CD14-positive monocyte (primary cell): ENCODE data around the gene CCDC69. TPM values are rescaled to one million over a fixed set of nuclear protein-coding genes. Genes with fewer than 3 reads are reported as not detected.

Source experiments
- DNase-seq, 3 donors: peaks; one replicate each; pipeline ENCODE4 v3.0.0-alpha.2; 2011 to 2022
- H2AFZ ChIP-seq: 2 replicates; pipeline ENCODE4 v1.6.0; 2012; ENCODE audit warnings: mild to moderate bottlenecking, low read depth, low read length, inconsistent platforms; ENCODE audit not compliant: insufficient read depth, poor library complexity, severe bottlenecking
- H3K27ac ChIP-seq, 2 donors: 1 replicate in 1 of 2; 2 replicates in 1 of 2; pipeline ENCODE4 v1.5.1; 2012 to 2013; ENCODE audit warnings: low read length in 2 of 2, control low read depth in 1 of 2, inconsistent platforms in 1 of 2, low read depth in 1 of 2, mild to moderate bottlenecking in 1 of 2
- H3K27me3 ChIP-seq, 2 donors: one replicate each; pipeline versions ENCODE4 v1.6.0 to v1.6.1; 2011 to 2013; ENCODE audit warnings: low read length in 2 of 2; ENCODE audit not compliant: control insufficient read depth in 2 of 2, insufficient read depth in 2 of 2
- H3K36me3 ChIP-seq, 2 donors: replicated peaks in 1 of 2; 1 replicate in 1 of 2; 2 replicates in 1 of 2; pipeline versions ENCODE4 v1.5.1 to v1.6.1; 2012 to 2013; ENCODE audit warnings: low read length in 2 of 2, control low read depth in 1 of 2, inconsistent platforms in 1 of 2, mild to moderate bottlenecking in 1 of 2; ENCODE audit not compliant: insufficient read depth in 2 of 2, control insufficient read depth in 1 of 2
- H3K4me1 ChIP-seq, 2 donors: 1 replicate in 1 of 2; 2 replicates in 1 of 2; pipeline versions ENCODE4 v1.5.1 to v1.6.1; 2012 to 2013; ENCODE audit warnings: low read length in 2 of 2, control low read depth in 1 of 2, inconsistent platforms in 1 of 2, mild to moderate bottlenecking in 1 of 2, moderate library complexity in 1 of 2; ENCODE audit not compliant: insufficient read depth in 2 of 2, control insufficient read depth in 1 of 2
- H3K4me2 ChIP-seq: replicated peaks from 2 replicates; pipeline ENCODE3; 2012; ENCODE audit warnings: low read length, moderate library complexity, mild to moderate bottlenecking; ENCODE audit not compliant: poor library complexity, severe bottlenecking; ENCODE audit errors: extremely low read depth
- H3K4me3 ChIP-seq, 3 experiments: fragments of 200-600 bp in 1 of 3; sonication (generic) in 1 of 3; replicated peaks in 1 of 3; 1 replicate in 2 of 3; 2 replicates in 1 of 3; pipeline ENCODE4 v1.5.1; 2011 to 2013; ENCODE audit warnings: low read length in 3 of 3, mild to moderate bottlenecking in 3 of 3, control low read depth in 2 of 3, low read depth in 2 of 3, inconsistent platforms in 1 of 3, moderate library complexity in 1 of 3
- H3K79me2 ChIP-seq: 2 replicates; pipeline ENCODE4 v1.6.0; 2012; ENCODE audit warnings: mild to moderate bottlenecking, control low read depth, inconsistent platforms, low read length, moderate library complexity; ENCODE audit not compliant: insufficient read depth
- H3K9ac ChIP-seq: 2 replicates; pipeline ENCODE4 v1.6.0; 2017; ENCODE audit warnings: low read length, mild to moderate bottlenecking; ENCODE audit not compliant: insufficient read depth, poor library complexity, severe bottlenecking
- H3K9me3 ChIP-seq, 2 donors: replicated peaks in 1 of 2; 1 replicate in 1 of 2; 2 replicates in 1 of 2; pipeline versions ENCODE4 v1.5.1 to v1.6.1; 2012 to 2013; ENCODE audit warnings: low read length in 2 of 2, control low read depth in 1 of 2; ENCODE audit not compliant: control insufficient read depth in 1 of 2, insufficient read depth in 1 of 2
- H4K20me1 ChIP-seq: 2 replicates; pipeline ENCODE4 v1.6.0; 2012; ENCODE audit warnings: mild to moderate bottlenecking, low read length, control low read depth, moderate library complexity; ENCODE audit not compliant: insufficient read depth
- H3K27ac Mint-ChIP-seq, 7 donors: one replicate each; pipeline ENCODE4 v1.8.0; 2020; ENCODE audit warnings: mild to moderate bottlenecking in 7 of 7, mixed read lengths in 7 of 7, moderate library complexity in 6 of 7, inconsistent platforms in 2 of 7
- H3K27me3 Mint-ChIP-seq, 3 donors: one replicate each; pipeline ENCODE4 v1.8.0; 2021 to 2022; ENCODE audit warnings: low read depth in 3 of 3, mild to moderate bottlenecking in 3 of 3, mixed read lengths in 3 of 3, moderate library complexity in 3 of 3, inconsistent platforms in 1 of 3
- H3K36me3 Mint-ChIP-seq, 2 donors: one replicate each; pipeline ENCODE4 v1.8.0; 2020; ENCODE audit warnings: mixed read lengths in 2 of 2, inconsistent platforms in 1 of 2, mild to moderate bottlenecking in 1 of 2
- H3K4me1 Mint-ChIP-seq: one replicate; pipeline ENCODE4 v1.8.0; 2020; ENCODE audit warnings: mild to moderate bottlenecking, mixed read lengths
- H3K4me3 Mint-ChIP-seq, 2 donors: one replicate each; pipeline ENCODE4 v1.8.0; 2020; ENCODE audit warnings: mild to moderate bottlenecking in 2 of 2, mixed read lengths in 2 of 2, moderate library complexity in 1 of 2
- H3K9me3 Mint-ChIP-seq, 7 donors: one replicate each; pipeline ENCODE4 v1.8.0; 2020 to 2022; ENCODE audit warnings: mixed read lengths in 7 of 7, mild to moderate bottlenecking in 6 of 7, moderate library complexity in 6 of 7, inconsistent platforms in 2 of 7
- CTCF ChIP-seq: fragments of 200-600 bp; IDR thresholded peaks from one replicate; pipeline ENCODE4 v1.8.0; 2022; ENCODE audit warnings: antibody characterized with exemption, mild to moderate bottlenecking
- WGBS: methylation state at CpG from one replicate; pipeline ENCODE4 v1.1.5; 2013; ENCODE audit warnings: missing lambda C conversion rate; ENCODE audit not compliant: insufficient coverage; 5-methylcytosine and 5-hydroxymethylcytosine counted together
- intact Hi-C, 2 donors: fragments of 100-400 bp; cut with micrococcal nuclease; formaldehyde crosslinking; loops; one replicate each; pipeline versions ENCODE4 v1.15.0 to v1.15.1; 2023
- polyA plus RNA-seq, 3 donors: library from polyadenylated mRNA; depleted of rRNA in 1 of 3; unstranded in 2 of 3; stranded (reverse) in 1 of 3; fragments of 300-500 nt in 2 of 3; fragments of >200 nt in 1 of 3; fragmentation: Illumina TruSeq in 2 of 3; gene quantifications; 1 replicate in 2 of 3; 2 replicates in 1 of 3; pipeline ENCODE4 v1.2.3, GENCODE V29; 2012 to 2021

The CCDC69 gene
- polyA plus RNA-seq, 3 donors: 68.4 to 176 (median 84.1) TPM

GRCh38 chr5:151196556-151197290, 27.2 kb downstream of the CCDC69 start:
- peaks cover 61 to 80% of the 10 kb centered on the region in 2 donors for H3K36me3 ChIP-seq
- intact Hi-C loops: loop anchor here in 1 of 2 donors (5.0 kb wide), 1 partner anchor 36 kb away; no protein-coding TSS in a partner anchor
- H3K4me1 ChIP-seq: peaks cover 27 to 32% of the 10 kb centered on the region in 2 donors
- H3K4me2 ChIP-seq: peak overlapping the region; percentile 20
- H3K79me2 ChIP-seq: peaks cover 26% of the 10 kb centered on the region
- no peak for TF ChIP-seq CTCF
- peaks cover 42% of the 10 kb centered on the region for H3K4me1 Mint-ChIP-seq
- no peak overlapping the region for H3K9ac ChIP-seq
- no peak overlapping the region for H2AFZ ChIP-seq
- H3K27me3 Mint-ChIP-seq: peaks cover 0 to 4% (median 3%) of the 10 kb centered on the region in 3 donors
- 69% methylated on average over 4 of the region's 5 CpGs for WGBS
- H3K27me3 ChIP-seq: no peaks in the 10 kb centered on the region
- peaks cover 0 to 11% (median 5%) of the 10 kb centered on the region in 7 donors for H3K9me3 Mint-ChIP-seq
- H4K20me1 ChIP-seq: peaks cover 31% of the 10 kb centered on the region
- H3K4me3 Mint-ChIP-seq: peak overlapping the region in 1 of 2 donors; percentile 53
- peak overlapping the region in 1 of 3 experiments; percentile 7 for H3K4me3 ChIP-seq
- peaks cover 0 to 8% of the 10 kb centered on the region in 2 donors for H3K9me3 ChIP-seq
- peak overlapping the region; percentile 75 to 91 (median 89) for H3K27ac Mint-ChIP-seq
- peak in 1 of 3 donors; percentile 25 for DNase-seq
- H3K27ac ChIP-seq: peak overlapping the region; percentile 48 to 65
- H3K36me3 Mint-ChIP-seq: peaks cover 76 to 92% of the 10 kb centered on the region in 2 donors

GRCh38 chr5:151195622-151196021, 28.3 kb downstream of the CCDC69 start:
- peak overlapping the region in 1 of 2 donors; percentile 37 for H3K4me3 Mint-ChIP-seq
- peaks cover 0 to 8% of the 10 kb centered on the region in 2 donors for H3K9me3 ChIP-seq
- peaks cover 42% of the 10 kb centered on the region for H4K20me1 ChIP-seq
- peak overlapping the region; percentile 39 to 65 for H3K27ac ChIP-seq
- peaks cover 27 to 32% of the 10 kb centered on the region in 2 donors for H3K4me1 ChIP-seq
- H3K27me3 Mint-ChIP-seq: peaks cover 0 to 4% (median 0%) of the 10 kb centered on the region in 3 donors
- H3K4me3 ChIP-seq: peak overlapping the region in 1 of 3 experiments; percentile 7
- H3K4me1 Mint-ChIP-seq: peaks cover 49% of the 10 kb centered on the region
- H3K9ac ChIP-seq: no peak overlapping the region
- intact Hi-C loops: loop anchor here in 1 of 2 donors (5.0 kb wide), 1 partner anchor 37 kb away; no protein-coding TSS in a partner anchor
- peaks cover 74 to 92% of the 10 kb centered on the region in 2 donors for H3K36me3 Mint-ChIP-seq
- H3K27me3 ChIP-seq: no peaks in the 10 kb centered on the region
- H3K27ac Mint-ChIP-seq: peak overlapping the region; percentile 75 to 91 (median 89)
- no peak overlapping the region for H2AFZ ChIP-seq
- peaks cover 0 to 11% (median 5%) of the 10 kb centered on the region in 7 donors for H3K9me3 Mint-ChIP-seq
- peaks cover 35% of the 10 kb centered on the region for H3K79me2 ChIP-seq
- no peak for TF ChIP-seq CTCF
- peaks cover 54 to 80% of the 10 kb centered on the region in 2 donors for H3K36me3 ChIP-seq
- no CpG with 5 or more reads among the region's 5 CpGs for WGBS
- DNase-seq: peak; percentile 49 to 72 (median 63)
- peak overlapping the region; percentile 2 for H3K4me2 ChIP-seq
